EL (cell line): ENCODE results near the gene SEC24B.

ENCODE experiments used
- DNase-seq: peaks from one replicate; pipeline ENCODE4 v3.0.0-alpha.2; 2016

Gene SEC24B

GRCh38 chr4:109433205-109434006 is at the start of gene SEC24B:
Gene SEC24B, plus strand, starts transcription at chr4:109433815. Its CDS starts 55 bp downstream, at chr4:109433870.
- DNase-seq: peak; percentile 82

GRCh38 chr4:109383823-109384222 is 49.8 kb upstream of the SEC24B start:
- no peak for DNase-seq

GRCh38 chr4:109385260-109385659 is 48.4 kb upstream of the SEC24B start:
- DNase-seq: no peak

GRCh38 chr4:109389369-109390114 is 44.1 kb upstream of the SEC24B start:
- DNase-seq: peak; percentile 6

GRCh38 chr4:109390115-109390768 is 43.4 kb upstream of the SEC24B start:
- no peak for DNase-seq

GRCh38 chr4:109395694-109396093 is 37.9 kb upstream of the SEC24B start:
- no peak for DNase-seq

- no peak for DNase-seq
Measured at GRCh38 chr4:109398928-109399327, 34.7 kb upstream of the SEC24B start.

GRCh38 chr4:109406337-109406931 is 27.2 kb upstream of the SEC24B start:
- peak; percentile 45 for DNase-seq

- no peak for DNase-seq
Measured at GRCh38 chr4:109407027-109407737, 26.4 kb upstream of the SEC24B start.

- peak; percentile 75 for DNase-seq
Measured at GRCh38 chr4:109408711-109409110, 24.9 kb upstream of the SEC24B start.

GRCh38 chr4:109410226-109410625 is 23.4 kb upstream of the SEC24B start:
- DNase-seq: no peak

GRCh38 chr4:109410776-109411175 is 22.8 kb upstream of the SEC24B start:
- peak; percentile 14 for DNase-seq

- no peak for DNase-seq
Measured at GRCh38 chr4:109411964-109412363, 21.7 kb upstream of the SEC24B start.

GRCh38 chr4:109412776-109413175 is 20.8 kb upstream of the SEC24B start:
- no peak for DNase-seq

GRCh38 chr4:109414938-109415337 is 18.7 kb upstream of the SEC24B start:
- DNase-seq: no peak

- DNase-seq: no peak
Measured at GRCh38 chr4:109418588-109418987, 15.0 kb upstream of the SEC24B start.

GRCh38 chr4:109419679-109420078 is 13.9 kb upstream of the SEC24B start:
- no peak for DNase-seq

- DNase-seq: peak; percentile 33
Measured at GRCh38 chr4:109424093-109424841, 9.3 kb upstream of the SEC24B start.

GRCh38 chr4:109425405-109425804 is 8.2 kb upstream of the SEC24B start:
- no peak for DNase-seq

- DNase-seq: no peak
Measured at GRCh38 chr4:109429545-109429944, 4.1 kb upstream of the SEC24B start.

GRCh38 chr4:109432203-109432602 is 1.4 kb upstream of the SEC24B start:
- DNase-seq: no peak

- peak; percentile 47 for DNase-seq
Measured at GRCh38 chr4:109432696-109433095, 919 bp upstream of the SEC24B start.
